Heart left ventricle (tissue), 16 donors: ENCODE results near the gene CACNB1. TPM values are rescaled to one million over a fixed set of nuclear protein-coding genes. Genes with fewer than 3 reads are reported as not detected.
A peak's percentile ranks its signal among the peaks of the same experiment; 100 is the strongest.

Source experiments
- ATAC-seq, 4 donors: fragments of 200-7000 bp; cut with Tn5 transposase; one replicate each; pipeline ENCODE4 v1.9.1; 2020 to 2022; ENCODE audit warnings: moderate library complexity in 4 of 4, mild to moderate bottlenecking in 3 of 4, moderate number of reproducible peaks in 1 of 4
- DNase-seq, 5 donors: peaks; one replicate each; pipeline ENCODE4 v3.0.0-alpha.2; 2020
- H3K27ac ChIP-seq, 12 donors: fragments of 200-600 bp; sonication (generic) in 4 of 12; one replicate each; pipeline versions ENCODE4 v1.5.0 to v1.8.0; 2016 to 2022; ENCODE audit warnings: mild to moderate bottlenecking in 2 of 12
- H3K27me3 ChIP-seq, 9 donors: fragments of 200-600 bp; sonication (generic) in 2 of 9; one replicate each; pipeline versions ENCODE4 v1.5.1 to v1.8.0; 2016 to 2022; ENCODE audit warnings: mild to moderate bottlenecking in 3 of 9
- H3K36me3 ChIP-seq, 9 donors: fragments of 200-600 bp; sonication (generic) in 2 of 9; one replicate each; pipeline versions ENCODE4 v1.5.0 to v1.8.0; 2018 to 2022; ENCODE audit warnings: mild to moderate bottlenecking in 2 of 9
- H3K4me1 ChIP-seq, 12 donors: fragments of 200-600 bp; sonication (generic) in 4 of 12; one replicate each; pipeline versions ENCODE4 v1.5.0 to v1.8.0; 2016 to 2022; ENCODE audit warnings: mild to moderate bottlenecking in 3 of 12
- H3K4me3 ChIP-seq, 12 donors: fragments of 200-600 bp; sonication (generic) in 4 of 12; one replicate each; pipeline versions ENCODE4 v1.5.0 to v1.8.0; 2017 to 2022; ENCODE audit warnings: mild to moderate bottlenecking in 9 of 12, moderate library complexity in 4 of 12
- H3K9me3 ChIP-seq, 12 donors: fragments of 200-600 bp; sonication (generic) in 4 of 12; one replicate each; pipeline versions ENCODE4 v1.5.0 to v1.8.0; 2016 to 2022; ENCODE audit warnings: mild to moderate bottlenecking in 1 of 12
- POLR2A ChIP-seq, 2 donors: fragments of 450-650 bp; IDR thresholded peaks; one replicate each; pipeline ENCODE4 v1.6.1; 2017; ENCODE audit warnings: antibody characterized with exemption in 2 of 2, mild to moderate bottlenecking in 2 of 2, moderate library complexity in 2 of 2
- WGBS, 4 donors: extraction: QIAGEN DNeasy Blood & Tissue Kit in 2 of 4; methylation state at CpG; one replicate each; pipeline versions ENCODE4 v1.1.5 to v1.1.7; 2013 to 2018; 5-methylcytosine and 5-hydroxymethylcytosine counted together
- intact Hi-C, 10 donors: fragments of 100-400 bp; cut with DNase I; formaldehyde crosslinking; loops; one replicate each; pipeline versions ENCODE4 v1.11.1 to v1.14.2; 2022
- polyA plus RNA-seq, 2 donors: library from polyadenylated mRNA; stranded (reverse); fragments of 200-250 nt; gene quantifications; one replicate each; pipeline ENCODE4 v1.2.3, GENCODE V29; 2013
- total RNA-seq, 9 donors: library from RNA; depleted of rRNA in 2 of 9; stranded (reverse); fragments of >200 nt in 2 of 9; fragmentation: NEBNext Ultra II Directional in 3 of 9; extraction: Animal tissue kit (Norgen Biotek cat#: 25700) in 3 of 9; gene quantifications; one replicate each; pipeline versions ENCODE4 v1.1.0 to v1.2.4, GENCODE V29; 2016 to 2023
- TF ChIP-seq, protein P1 (sequence below), 12 donors: fragments of 200-600 bp; sonication (generic) in 4 of 12; IDR thresholded peaks; one replicate each; pipeline versions ENCODE4 v1.5.0 to v1.8.0; 2018 to 2022; ENCODE audit warnings: antibody characterized with exemption in 12 of 12, mild to moderate bottlenecking in 5 of 12
- donor health status: ischemic (EF 13 %, LVEDD 7.1; RV severe dilation, severe dysfunction).
- donor health status: healthy with polysubstance abuse.
- donor health status: DM: no; HTN: yes; CAD: no.
- donor health status: DM: no; HTN: no; CAD: no.
- donor health status: ischemic (EF 25% LVEDD 6.9; RV normal size, moderate dysfunction).
- donor health status: ischemic (EF 25% LVEDD 5.7; RV mildly dilated, moderate dysfunction).
- donor health status: healthy.
- donor health status: DM: yes; HTN: yes; CAD: no.
- donor health status: ischemic (EF 35%, LVEDD 5.7; RV mildly dilated, moderate dysfunction).
- donor health status: nonischemic (EF 11% LVEDD 7.7; RV severe dilation, severe dysfunction).
- donor health status: DM: yes; HTN: yes; CAD: no.
- donor health status: PGD.
- donor health status: ischemic (EF 29% LVEDD 5.4; RV normal size, mild dysfunction).
- donor health status: nonischemic (EF 23%, LVEDD 6.1; RV moderate dilation, normal function).

The CACNB1 gene
- total and polyA plus RNA-seq, 11 donors, result 4.3 to 14.3 (median 7.1) TPM

DNA sequence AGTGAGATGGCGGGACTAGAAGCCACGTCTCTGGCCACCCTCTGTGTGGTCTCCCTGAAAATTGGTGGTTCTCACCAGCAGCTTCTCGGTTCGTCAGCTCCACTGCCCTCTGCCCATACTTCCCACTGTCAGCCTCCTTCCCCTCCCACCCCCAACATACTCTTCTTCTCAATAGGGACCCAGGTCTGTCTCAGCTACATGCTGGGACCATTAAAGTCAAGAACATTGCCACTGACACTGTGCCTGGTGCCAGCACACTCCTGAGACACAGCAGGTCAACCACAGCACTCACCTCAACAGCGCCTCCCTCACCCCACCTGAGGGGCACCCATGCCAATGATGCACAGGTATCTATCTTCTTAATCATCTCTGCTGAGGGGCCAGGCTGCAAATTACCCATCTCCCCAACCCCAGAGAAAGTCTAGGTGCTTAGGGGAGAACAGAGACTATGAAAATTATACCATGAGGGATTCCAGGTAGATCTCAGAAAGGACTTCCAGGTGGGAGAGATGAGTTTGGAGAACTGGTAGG lies 47.3 kb downstream of the CACNB1 start:
- Histone ChIP-seq H3K9me3 (no peaks in the 10 kb centered on the region), H3K4me3 (peak overlapping the region in 9 of 12 donors; percentile 67 to 99 (median 80)), H3K27me3 (peaks cover 0 to 24% (median 4%) of the 10 kb centered on the region in 9 donors), H3K4me1 (peaks cover 0 to 36% (median 17%) of the 10 kb centered on the region in 12 donors), H3K36me3 (no peaks in the 10 kb centered on the region), H3K27ac (peak overlapping the region in 11 of 12 donors; percentile 11 to 97 (median 91))
- intact Hi-C loops, result loop anchor here in 7 of 10 donors (5.0 to 10.0 kb wide), 9 partner anchors 68 to 398 kb away; partner anchors contain the start of genes LASP1 (in 4 of the 7), FBXO47 (in 2 of the 7) and PSMB3 (in 1 of the 7)
- TF ChIP-seq, protein P1, sequence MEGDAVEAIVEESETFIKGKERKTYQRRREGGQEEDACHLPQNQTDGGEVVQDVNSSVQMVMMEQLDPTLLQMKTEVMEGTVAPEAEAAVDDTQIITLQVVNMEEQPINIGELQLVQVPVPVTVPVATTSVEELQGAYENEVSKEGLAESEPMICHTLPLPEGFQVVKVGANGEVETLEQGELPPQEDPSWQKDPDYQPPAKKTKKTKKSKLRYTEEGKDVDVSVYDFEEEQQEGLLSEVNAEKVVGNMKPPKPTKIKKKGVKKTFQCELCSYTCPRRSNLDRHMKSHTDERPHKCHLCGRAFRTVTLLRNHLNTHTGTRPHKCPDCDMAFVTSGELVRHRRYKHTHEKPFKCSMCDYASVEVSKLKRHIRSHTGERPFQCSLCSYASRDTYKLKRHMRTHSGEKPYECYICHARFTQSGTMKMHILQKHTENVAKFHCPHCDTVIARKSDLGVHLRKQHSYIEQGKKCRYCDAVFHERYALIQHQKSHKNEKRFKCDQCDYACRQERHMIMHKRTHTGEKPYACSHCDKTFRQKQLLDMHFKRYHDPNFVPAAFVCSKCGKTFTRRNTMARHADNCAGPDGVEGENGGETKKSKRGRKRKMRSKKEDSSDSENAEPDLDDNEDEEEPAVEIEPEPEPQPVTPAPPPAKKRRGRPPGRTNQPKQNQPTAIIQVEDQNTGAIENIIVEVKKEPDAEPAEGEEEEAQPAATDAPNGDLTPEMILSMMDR (IDR thresholded peaks at IDR 0.05), result no peak
- TF ChIP-seq POLR2A (IDR thresholded peaks at IDR 0.05), result no peak
- no peak for ATAC-seq
- WGBS, 4 donors, result 59 to 69% (median 65%) methylated on average over 5 of the region's 5 CpGs
- DNase-seq, result no peak

GRCh38 chr17:39147221-39148185 lies 50.0 kb downstream of the CACNB1 start:
- peaks cover 0 to 24% (median 4%) of the 10 kb centered on the region in 9 donors for H3K27me3 ChIP-seq
- no peak for TF ChIP-seq POLR2A (IDR thresholded peaks at IDR 0.05)
- TF ChIP-seq, protein P1 (IDR thresholded peaks at IDR 0.05), result no peak
- intact Hi-C loops, result loop anchor here in 5 of 10 donors (2.0 to 10.0 kb wide), 5 partner anchors 50 to 65 kb away; no protein-coding TSS in a partner anchor
- 60 to 67% (median 64%) methylated on average over 13 of the region's 13 CpGs for WGBS, 4 donors
- ATAC-seq (no peak), DNase-seq (peak in 4 of 5 donors; percentile 38 to 75 (median 62))
- no peak overlapping the region for H3K4me3 ChIP-seq
- H3K9me3 ChIP-seq, result no peaks in the 10 kb centered on the region
- no peaks in the 10 kb centered on the region for H3K36me3 ChIP-seq
- H3K4me1 ChIP-seq, result peaks cover 0 to 49% (median 29%) of the 10 kb centered on the region in 12 donors
- H3K27ac ChIP-seq, result peak overlapping the region in 5 of 12 donors; percentile 24 to 92 (median 34)

DNA sequence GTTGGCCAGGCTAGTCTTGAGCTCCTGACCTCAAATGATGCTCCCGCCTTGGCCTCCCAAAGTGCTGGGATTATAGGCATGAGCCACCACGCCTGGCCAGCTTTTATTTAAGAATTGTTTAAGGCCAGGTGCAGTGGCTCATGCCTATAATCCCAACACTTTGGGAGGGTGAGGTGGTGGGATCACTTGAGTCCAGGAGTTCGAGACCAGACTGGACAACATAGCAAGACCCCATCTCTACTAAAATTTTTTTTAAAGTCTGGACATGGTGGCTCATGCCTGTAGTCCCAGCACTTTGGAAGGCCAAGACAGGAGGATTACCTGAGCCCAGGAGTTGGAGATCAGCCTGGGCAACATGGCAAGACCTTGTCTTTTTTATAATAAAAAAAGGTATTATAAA lies 51.2 kb downstream of the CACNB1 start:
- H3K4me1 ChIP-seq, result peaks cover 0 to 46% (median 20%) of the 10 kb centered on the region in 12 donors
- intact Hi-C loops, result loop anchor here in 5 of 10 donors (2.0 to 10.0 kb wide), 5 partner anchors 49 to 64 kb away; no protein-coding TSS in a partner anchor
- 95 to 98% (median 97%) methylated on average over 3 of the region's 3 CpGs for WGBS, 4 donors

More for the DNA sequence above, 51.2 kb downstream of the CACNB1 start:
- TF ChIP-seq, protein P1 (IDR thresholded peaks at IDR 0.05), result no peak
- no peak for TF ChIP-seq POLR2A (IDR thresholded peaks at IDR 0.05)
- H3K4me3 ChIP-seq, result no peak overlapping the region
- DNase-seq (peak in 1 of 5 donors; percentile 11), ATAC-seq (no peak)
- H3K27me3 ChIP-seq, result peaks cover 0 to 18% (median 3%) of the 10 kb centered on the region in 9 donors
- H3K9me3 ChIP-seq, result no peaks in the 10 kb centered on the region
- H3K36me3 ChIP-seq, result no peaks in the 10 kb centered on the region
- peak overlapping the region in 1 of 12 donors; percentile 89 for H3K27ac ChIP-seq
